Astrocyte of the spinal cord (primary cell): ENCODE measurements around the gene C10orf71.

Source experiments
- DNase-seq: peaks from one replicate; pipeline ENCODE4 v3.0.0; 2011; ENCODE audit warnings: low read depth, low spot score
- H3K4me3 ChIP-seq: 2 replicates; pipeline ENCODE4 v1.5.1; 2011; ENCODE audit warnings: low read depth, mild to moderate bottlenecking, low read length, moderate library complexity
- CTCF ChIP-seq: IDR thresholded peaks from 2 replicates; pipeline ENCODE4 v1.5.1; 2012; ENCODE audit warnings: low read depth, mild to moderate bottlenecking, low read length, inconsistent platforms
- in situ Hi-C: cut with HindIII; loops from 2 replicates; pipeline ENCODE4 v1.10.0; 2017; ENCODE audit warnings: low sequenced_read_pairs

C10orf71 gene

DNA sequence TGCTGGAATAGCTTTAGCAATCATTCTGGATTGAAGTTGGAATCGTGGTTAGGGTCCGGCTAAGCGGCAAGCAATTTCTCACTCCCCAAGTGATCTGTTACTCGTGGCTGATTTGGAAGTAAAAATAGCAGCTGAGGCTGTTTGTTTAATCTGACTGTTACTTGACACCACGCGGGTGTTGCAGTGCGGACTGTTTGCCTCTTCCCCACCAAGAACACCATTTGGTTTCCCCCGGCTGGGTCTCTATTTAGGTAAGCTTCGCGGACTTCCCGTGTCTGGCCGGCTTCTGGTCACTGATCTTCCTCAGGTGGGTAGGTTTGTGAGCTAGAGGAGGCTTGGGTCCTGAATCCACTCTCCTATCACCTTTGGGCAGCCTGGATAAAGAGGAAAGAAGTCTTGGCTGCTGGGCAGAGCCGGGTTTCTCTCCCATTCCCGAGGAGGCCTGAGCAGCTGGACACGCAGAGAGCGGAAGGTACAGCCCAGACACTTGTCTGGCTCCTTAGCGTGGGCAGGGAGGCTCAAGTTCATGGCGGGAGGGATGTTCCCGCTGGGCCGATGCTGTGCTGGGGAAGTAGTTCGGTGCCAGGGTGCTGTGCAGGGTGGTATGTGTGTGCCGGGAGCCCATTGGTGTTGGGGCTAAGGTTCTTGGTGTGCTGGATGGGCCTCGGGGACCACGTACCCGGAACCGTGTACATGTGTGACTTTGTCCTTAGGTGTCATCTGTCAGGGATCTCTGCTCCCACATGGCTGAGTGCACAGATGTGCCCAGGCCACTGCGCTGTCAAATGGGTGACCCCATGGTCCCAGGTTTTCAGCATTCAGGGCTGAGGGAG lies at the start of gene C10orf71:
Gene C10orf71, plus strand, starts transcription at position 188 of the 833 bp plus-strand sequence. CDS start 23,376 bp downstream, outside the sequence.
- TF ChIP-seq CTCF, result no peak
- H3K4me3 ChIP-seq, result no peak within 1 kb of the TSS
- DNase-seq, result peak; percentile 9
- in situ Hi-C loops, result no loop called here

DNA sequence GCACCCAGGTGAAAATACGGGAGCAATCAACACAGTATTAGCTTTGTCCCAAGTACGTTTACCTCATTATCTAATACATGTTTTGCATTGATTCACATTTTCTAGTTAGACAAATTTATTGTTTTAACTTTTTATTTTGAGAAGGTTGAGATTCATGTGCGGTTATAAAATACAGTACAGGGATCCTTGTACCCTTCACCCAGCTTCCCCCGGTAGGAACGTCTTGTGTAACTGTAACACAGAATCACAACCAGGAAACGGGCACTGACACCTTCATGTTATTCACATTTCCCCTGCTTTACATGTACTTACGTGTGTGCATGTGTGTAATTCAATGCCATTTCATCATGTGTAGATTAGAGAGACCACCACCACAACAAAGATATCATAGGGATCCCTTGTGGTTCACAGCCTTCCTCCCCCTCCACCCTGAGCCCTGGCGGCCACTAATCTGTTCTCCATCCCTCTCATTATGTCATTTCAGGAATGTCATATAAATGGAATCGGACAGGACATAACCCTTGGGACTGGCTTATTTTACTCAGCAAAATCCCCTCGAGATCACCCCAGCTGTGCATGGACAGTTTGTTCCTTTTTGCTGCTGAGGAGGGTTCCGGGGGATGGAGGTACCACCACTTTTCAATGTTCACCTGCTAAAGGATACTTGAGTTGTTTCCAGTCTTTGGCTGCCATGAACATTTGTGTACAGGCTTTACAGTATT lies 46.5 kb upstream of the C10orf71 start:
- DNase-seq, result no peak
- in situ Hi-C loops, result no loop called here
- no peak for TF ChIP-seq CTCF
- H3K4me3 ChIP-seq, result no peak overlapping the region

- H3K4me3 ChIP-seq, result no peak overlapping the region
- in situ Hi-C loops, result no loop called here
- TF ChIP-seq CTCF, result no peak
- no peak for DNase-seq
Measured at GRCh38 chr10:49253340-49253906, 45.5 kb upstream of the C10orf71 start.

DNA sequence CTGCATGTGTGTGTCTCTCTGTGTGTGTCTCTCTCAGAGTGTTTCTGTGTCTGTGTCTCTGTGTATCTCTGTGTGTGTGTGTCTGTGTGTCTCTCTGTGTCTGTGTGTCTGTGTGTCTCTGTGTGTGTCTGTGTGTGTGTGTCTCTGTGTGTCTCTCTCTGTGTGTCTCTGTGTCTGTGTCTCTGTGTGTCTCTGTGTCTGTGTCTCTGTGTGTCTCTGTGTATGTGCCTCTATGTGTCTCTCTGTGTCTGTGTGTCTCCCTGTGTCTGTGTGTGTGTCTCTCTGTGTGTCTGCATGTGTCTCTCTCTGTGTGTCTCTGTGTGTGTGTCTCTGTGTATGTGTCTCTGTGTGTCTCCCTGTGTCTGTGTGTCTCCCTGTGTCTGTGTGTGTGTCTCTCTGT lies 44.8 kb upstream of the C10orf71 start:
- no peak for DNase-seq
- in situ Hi-C loops, result no loop called here
- no peak for TF ChIP-seq CTCF
- no peak overlapping the region for H3K4me3 ChIP-seq

- no peak overlapping the region for H3K4me3 ChIP-seq
- in situ Hi-C loops, result no loop called here
- no peak for DNase-seq
- TF ChIP-seq CTCF, result no peak
Measured at GRCh38 chr10:49254556-49255318, 44.2 kb upstream of the C10orf71 start.

GRCh38 chr10:49255883-49256282 lies 43.1 kb upstream of the C10orf71 start:
- TF ChIP-seq CTCF, result no peak
- no peak for DNase-seq
- in situ Hi-C loops, result no loop called here
- no peak overlapping the region for H3K4me3 ChIP-seq
